Activated naive CD4-positive, alpha-beta T cell (primary cell): Measurements from ENCODE around the gene SLC19A1.
"Not testable (repeated sequence)": the region's sequence is repeated elsewhere in the genome, so short reads cannot be mapped to it uniquely, and the experiment has no call there.

Source experiments
- DNase-seq, 4 experiments: peaks; one replicate each; lab custom pipeline; 2025; lab: John Stamatoyannopoulos, UW

Gene SLC19A1

GRCh38 chr21:45533361-45533845 lies 8.8 kb downstream of the SLC19A1 start:
- no peak for DNase-seq

- no peak for DNase-seq
These were observed 9.3 kb downstream of the SLC19A1 start for GRCh38 chr21:45532826-45533360.

- no peak for DNase-seq
These were observed 10.6 kb downstream of the SLC19A1 start for GRCh38 chr21:45531393-45532215.

GRCh38 chr21:45531114-45531392 lies 11.2 kb downstream of the SLC19A1 start:
- not testable (repeated sequence) for DNase-seq

- no peak for DNase-seq
These were observed 11.7 kb downstream of the SLC19A1 start for GRCh38 chr21:45530423-45531113.

GRCh38 chr21:45529785-45530422 lies 12.3 kb downstream of the SLC19A1 start:
- no peak for DNase-seq

GRCh38 chr21:45528981-45529784 lies 13.1 kb downstream of the SLC19A1 start:
- no peak for DNase-seq

- no peak for DNase-seq
These were observed 14.1 kb downstream of the SLC19A1 start for GRCh38 chr21:45528028-45528705.

GRCh38 chr21:45527151-45527999 lies 14.9 kb downstream of the SLC19A1 start:
- not testable (repeated sequence) for DNase-seq

- no peak for DNase-seq
These were observed 16.3 kb downstream of the SLC19A1 start for GRCh38 chr21:45525910-45526306.

- no peak for DNase-seq
These were observed 16.9 kb downstream of the SLC19A1 start for GRCh38 chr21:45525153-45525909.

GRCh38 chr21:45524756-45525152 lies 17.5 kb downstream of the SLC19A1 start:
- no peak for DNase-seq

GRCh38 chr21:45523411-45524101 lies 18.7 kb downstream of the SLC19A1 start:
- DNase-seq, result no peak

GRCh38 chr21:45522986-45523385 lies 19.3 kb downstream of the SLC19A1 start:
- no peak for DNase-seq

- no peak for DNase-seq
These were observed 19.9 kb downstream of the SLC19A1 start for GRCh38 chr21:45522381-45522780.

- no peak for DNase-seq
These were observed 21.0 kb downstream of the SLC19A1 start for GRCh38 chr21:45521241-45521640.

- no peak for DNase-seq
These were observed 23.1 kb downstream of the SLC19A1 start for GRCh38 chr21:45519182-45519581.

- no peak for DNase-seq
These were observed 23.5 kb downstream of the SLC19A1 start for GRCh38 chr21:45518742-45519141.
